CD4-positive, alpha-beta T cell treated with Interleukin-6 at 100 ng/mL for 8 hours (primary cell): Measurements from ENCODE around the gene SEZ6.
A peak's percentile ranks its signal among the peaks of the same experiment; 100 is the strongest.

Experiments used
- DNase-seq: peaks from one replicate; pipeline ENCODE4 v3.0.0-alpha.2; 2020; ENCODE audit warnings: mixed read lengths, low spot score

The SEZ6 gene

GRCh38 chr17:29005936-29006511 is at the start of gene SEZ6:
SEZ6 (minus strand) TSS chr17:29006033; CDS start chr17:29005869, 164 bp downstream.
- DNase-seq: peak; percentile 20

GRCh38 chr17:29054835-29055234 is 49.0 kb upstream of the SEZ6 start:
- DNase-seq: no peak

GRCh38 chr17:29051731-29052130 is 45.9 kb upstream of the SEZ6 start:
- DNase-seq: no peak

- DNase-seq: no peak
These were observed 45.4 kb upstream of the SEZ6 start for GRCh38 chr17:29051194-29051593.

- no peak for DNase-seq
These were observed 44.3 kb upstream of the SEZ6 start for GRCh38 chr17:29050176-29050575.

- DNase-seq: no peak
These were observed 43.8 kb upstream of the SEZ6 start for GRCh38 chr17:29049541-29050145.

- no peak for DNase-seq
These were observed 42.9 kb upstream of the SEZ6 start for GRCh38 chr17:29048440-29049368.

- no peak for DNase-seq
These were observed 40.6 kb upstream of the SEZ6 start for GRCh38 chr17:29046473-29046839.

- DNase-seq: no peak
These were observed 40.1 kb upstream of the SEZ6 start for GRCh38 chr17:29045734-29046472.

- no peak for DNase-seq
These were observed 39.2 kb upstream of the SEZ6 start for GRCh38 chr17:29045026-29045425.

GRCh38 chr17:29043539-29044145 is 37.8 kb upstream of the SEZ6 start:
- no peak for DNase-seq

GRCh38 chr17:29042679-29043538 is 37.1 kb upstream of the SEZ6 start, which contains the start of gene PIPOX:
PIPOX (plus strand) TSS chr17:29043141; CDS start chr17:29043226, 85 bp downstream.
- no peak for DNase-seq

GRCh38 chr17:29042026-29042678 is 36.3 kb upstream of the SEZ6 start:
- DNase-seq: no peak

- DNase-seq: no peak
These were observed 35.7 kb upstream of the SEZ6 start for GRCh38 chr17:29041571-29041970.

- no peak for DNase-seq
These were observed 35.3 kb upstream of the SEZ6 start for GRCh38 chr17:29041091-29041490.

GRCh38 chr17:29039764-29040598 is 34.1 kb upstream of the SEZ6 start:
- no peak for DNase-seq

- no peak for DNase-seq
These were observed 32.4 kb upstream of the SEZ6 start for GRCh38 chr17:29038085-29038795.

- DNase-seq: no peak
These were observed 31.9 kb upstream of the SEZ6 start for GRCh38 chr17:29037739-29038084.

- DNase-seq: no peak
These were observed 30.8 kb upstream of the SEZ6 start for GRCh38 chr17:29036584-29036983.
